Measurements from ENCODE around the gene KRT6C. TPM values are rescaled to one million over a fixed set of nuclear protein-coding genes. Genes with fewer than 3 reads are reported as not detected.
"Not testable (repeated sequence)": the region's sequence is repeated elsewhere in the genome, so short reads cannot be mapped to it uniquely, and the experiment has no call there.

KRT6C gene
- total RNA-seq, 2 experiments from 2014 or later: not detected

DNA sequence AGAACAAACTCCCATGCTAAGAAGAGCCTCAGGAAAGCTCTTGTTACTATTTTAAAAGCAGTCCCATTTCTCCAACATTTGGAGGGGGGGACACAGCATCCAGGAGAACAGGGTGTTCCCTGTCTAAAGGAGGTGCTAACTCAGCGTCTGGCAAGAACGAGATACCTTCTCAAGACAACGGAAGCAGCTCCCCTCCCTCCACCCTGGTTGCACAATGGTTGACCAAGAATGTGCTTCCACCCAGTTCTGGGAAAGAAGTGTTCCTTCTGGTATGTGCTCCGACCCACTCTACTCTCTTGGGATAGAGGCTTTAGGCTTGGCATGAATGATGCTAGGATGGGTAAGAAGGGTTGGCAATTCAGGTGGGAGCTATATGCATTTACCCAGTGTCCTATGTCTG, 20.9 kb upstream of the KRT6C start:
- Mint-ChIP-seq H3K4me1 (no peaks in the 10 kb centered on the region), H3K36me3 (no peaks in the 10 kb centered on the region), H3K4me3 (no peak overlapping the region), H3K9me3 (ENCODE audit: low read depth) (no peaks in the 10 kb centered on the region), H3K27me3 (peaks cover 45% of the 10 kb centered on the region), H3K27ac (no peak overlapping the region)
- ATAC-seq (no peak), DNase-seq (no peak)
- CTCF ChIA-PET: no interaction called here

DNA sequence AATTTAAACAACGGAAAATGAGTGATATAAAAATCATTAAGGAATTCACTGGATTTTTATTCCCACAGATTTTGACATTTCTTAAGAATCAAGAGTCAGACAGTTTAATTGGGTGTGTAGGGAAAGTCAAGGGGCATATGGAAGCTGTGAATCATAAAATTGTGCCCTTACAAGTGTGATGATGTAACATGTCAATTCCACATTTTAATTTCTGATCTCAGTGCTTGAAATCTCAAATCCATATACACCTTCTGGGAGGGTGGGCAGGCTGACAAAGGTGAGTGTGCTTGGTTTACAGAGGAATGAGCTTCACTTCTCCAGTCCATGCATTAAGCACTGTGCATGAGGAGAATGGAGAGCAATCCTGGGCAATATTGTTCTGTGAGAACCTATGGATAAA, 20.5 kb upstream of the KRT6C start:
- ATAC-seq (no peak), DNase-seq (no peak)
- CTCF ChIA-PET: no interaction called here
- no peak overlapping the region for H3K4me3 Mint-ChIP-seq
- H3K36me3 Mint-ChIP-seq: no peaks in the 10 kb centered on the region
- H3K9me3 Mint-ChIP-seq (ENCODE audit: low read depth): no peaks in the 10 kb centered on the region
- peaks cover 44% of the 10 kb centered on the region for H3K27me3 Mint-ChIP-seq
- H3K27ac Mint-ChIP-seq: no peak overlapping the region
- no peaks in the 10 kb centered on the region for H3K4me1 Mint-ChIP-seq

DNA sequence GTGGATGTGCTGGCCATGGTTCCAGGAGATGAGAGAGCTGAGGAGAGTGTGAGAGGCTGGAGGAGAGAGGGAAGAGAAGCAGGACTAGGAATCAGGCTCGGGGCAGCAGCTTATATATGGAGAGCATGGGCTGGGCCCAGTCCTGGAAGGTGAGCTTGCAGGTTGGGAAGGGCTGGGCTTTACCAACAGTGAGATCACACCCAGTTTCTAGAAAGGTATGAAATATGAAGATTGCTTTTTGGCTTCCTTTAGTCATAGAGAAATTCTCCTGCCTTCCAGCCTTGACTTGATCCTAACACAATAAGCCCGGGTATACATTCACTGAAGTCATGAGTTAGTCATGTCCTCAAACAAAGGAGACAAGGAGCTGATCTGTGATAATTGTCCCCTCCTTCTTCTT, 19.6 kb upstream of the KRT6C start, which contains the start of gene KRT6A:
Gene KRT6A (minus strand): TSS at position 86 of the 400 bp plus-strand sequence. CDS start 69 bp downstream, at position 17.
- Mint-ChIP-seq H3K36me3 (no peaks in the 10 kb centered on the region), H3K4me3 (no peak within 1 kb of the TSS), H3K27me3 (peaks cover 46% of the 10 kb centered on the region), H3K9me3 (ENCODE audit: low read depth) (no peaks in the 10 kb centered on the region), H3K27ac (no peak within 1 kb of the TSS), H3K4me1 (no peaks in the 10 kb centered on the region)
- ATAC-seq: no peak
- no peak for DNase-seq
- CTCF ChIA-PET: no interaction called here

DNA sequence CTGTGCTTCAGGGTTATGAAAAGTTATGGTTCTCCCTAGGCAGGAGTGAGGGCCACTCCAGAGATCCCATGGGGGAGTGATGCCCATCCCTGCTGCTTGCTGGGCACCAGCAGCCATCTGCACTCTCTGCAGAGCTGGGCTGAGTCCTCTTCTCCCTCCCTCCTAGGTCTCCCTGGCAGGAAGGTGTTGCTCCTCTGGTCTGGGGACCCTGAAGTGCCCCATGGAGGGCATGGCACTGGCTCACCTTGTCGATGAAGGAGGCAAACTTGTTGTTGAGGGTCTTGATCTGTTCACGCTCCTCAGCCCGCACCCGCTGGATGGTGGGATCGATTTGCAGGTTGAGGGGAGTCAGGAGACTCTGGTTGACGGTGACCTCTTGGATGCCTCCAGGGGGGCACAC, 18.8 kb upstream of the KRT6C start:
- H3K4me1 Mint-ChIP-seq; DNase-seq; H3K9me3 Mint-ChIP-seq (ENCODE audit: low read depth); CTCF ChIA-PET; H3K27ac Mint-ChIP-seq; H3K4me3 Mint-ChIP-seq; H3K36me3 Mint-ChIP-seq; ATAC-seq: not testable (repeated sequence)
- H3K27me3 Mint-ChIP-seq: peaks cover 43% of the 10 kb centered on the region

DNA sequence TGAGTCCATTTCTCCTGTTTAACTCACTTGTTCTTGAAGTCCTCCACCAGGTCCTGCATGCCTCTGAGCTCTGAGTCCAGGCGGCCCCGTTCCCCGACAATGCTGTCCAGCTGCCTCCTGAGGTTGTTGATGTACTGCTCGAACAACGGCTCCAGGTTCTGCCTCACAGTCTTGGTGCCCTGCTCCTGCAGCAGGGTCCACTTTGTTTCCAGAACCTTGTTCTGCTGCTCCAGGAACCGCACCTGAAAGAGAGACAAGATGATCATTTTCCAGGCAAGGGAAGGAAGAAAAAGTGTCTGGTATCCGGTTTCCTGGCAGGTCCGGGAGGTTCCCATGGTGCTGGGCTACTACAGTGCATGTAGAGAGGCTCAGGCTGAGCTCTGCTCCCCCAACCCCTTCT, 17.9 kb upstream of the KRT6C start:
- H3K27me3 Mint-ChIP-seq: peaks cover 46% of the 10 kb centered on the region
- H3K4me1 Mint-ChIP-seq; CTCF ChIA-PET; H3K9me3 Mint-ChIP-seq (ENCODE audit: low read depth); H3K27ac Mint-ChIP-seq; H3K36me3 Mint-ChIP-seq; DNase-seq; H3K4me3 Mint-ChIP-seq; ATAC-seq: not testable (repeated sequence)

DNA sequence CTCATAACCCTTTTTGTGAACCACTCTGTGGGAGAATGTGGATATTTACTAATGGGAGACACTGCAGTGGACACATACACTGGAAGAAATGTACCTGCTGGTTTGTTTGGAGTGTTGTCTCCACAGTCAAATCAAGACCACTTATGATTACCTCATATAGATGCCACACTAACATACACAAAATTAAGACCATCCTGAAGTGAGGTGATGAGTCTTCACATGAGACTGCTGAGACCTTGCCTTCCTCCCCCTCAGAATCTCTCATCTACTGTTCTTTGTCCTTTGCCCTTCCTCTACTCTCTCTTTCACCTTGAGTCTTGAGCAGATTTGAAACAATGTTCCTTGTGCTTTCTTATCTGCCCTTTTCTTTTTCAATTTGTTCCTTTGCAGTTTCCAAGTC, 15.1 kb upstream of the KRT6C start:
- no peak overlapping the region for H3K27ac Mint-ChIP-seq
- no peak for ATAC-seq

DNA sequence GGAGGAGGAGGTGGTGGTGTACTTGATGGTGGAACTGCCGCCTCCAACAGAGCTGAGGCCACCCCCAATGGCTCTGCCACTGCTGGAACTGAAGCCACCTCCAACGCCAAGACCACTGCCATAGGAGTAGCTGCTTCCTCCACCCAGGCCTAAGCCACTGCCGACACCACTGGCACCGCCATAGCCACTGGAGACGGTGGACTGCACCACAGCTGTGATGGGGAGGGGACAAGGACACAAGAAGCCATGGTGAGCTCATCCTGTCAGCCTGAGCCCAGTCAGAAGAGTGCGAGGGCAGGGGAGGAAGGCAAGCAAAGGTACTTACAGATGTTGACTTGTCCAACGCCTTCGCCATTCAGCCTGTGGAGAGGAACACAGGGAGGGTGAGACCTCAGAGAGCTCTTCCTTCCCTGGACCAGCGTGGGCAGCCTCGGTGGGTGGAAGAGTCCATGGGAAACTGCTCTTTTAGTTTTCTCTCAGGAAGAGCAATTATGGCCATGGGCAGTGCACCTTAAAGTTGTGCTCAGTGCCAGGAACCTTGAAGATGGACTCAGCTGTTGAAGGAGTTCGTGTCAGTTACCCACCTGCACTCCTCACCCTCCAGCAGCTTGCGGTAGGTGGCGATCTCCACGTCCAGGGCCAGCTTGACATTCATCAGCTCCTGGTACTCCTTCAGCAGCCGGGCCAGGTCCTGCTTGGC, 14.3 kb upstream of the KRT6C start:
- H3K36me3 Mint-ChIP-seq; H3K4me1 Mint-ChIP-seq; CTCF ChIA-PET; H3K27ac Mint-ChIP-seq; H3K4me3 Mint-ChIP-seq; H3K9me3 Mint-ChIP-seq (ENCODE audit: low read depth); ATAC-seq; DNase-seq: not testable (repeated sequence)
- peaks cover 55% of the 10 kb centered on the region for H3K27me3 Mint-ChIP-seq

More for the DNA sequence above, 15.1 kb upstream of the KRT6C start:
- no peaks in the 10 kb centered on the region for H3K36me3 Mint-ChIP-seq
- H3K4me1 Mint-ChIP-seq: no peaks in the 10 kb centered on the region
- H3K4me3 Mint-ChIP-seq: no peak overlapping the region
- DNase-seq: no peak
- CTCF ChIA-PET: no interaction called here
- peaks cover 52% of the 10 kb centered on the region for H3K27me3 Mint-ChIP-seq
- no peaks in the 10 kb centered on the region for H3K9me3 Mint-ChIP-seq (ENCODE audit: low read depth)

DNA sequence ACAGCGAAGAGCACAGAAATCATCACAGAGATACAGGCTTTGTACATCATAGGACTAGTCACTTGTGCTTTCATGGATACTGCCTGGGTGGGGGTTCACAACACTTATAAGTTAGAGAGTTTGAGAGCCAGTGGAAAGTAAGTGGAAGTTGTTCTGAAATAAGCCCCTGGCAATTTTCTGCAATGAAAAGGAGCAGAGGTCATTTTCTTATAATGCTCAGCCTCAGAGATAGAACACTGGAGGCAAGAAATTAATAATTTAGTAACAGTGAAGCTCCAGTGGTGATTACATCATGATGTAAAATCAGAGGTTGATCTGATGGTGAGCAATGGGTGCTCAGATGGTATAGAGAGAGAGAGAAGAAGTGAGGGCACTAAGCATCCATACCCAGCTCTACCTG, 13.6 kb upstream of the KRT6C start:
- DNase-seq (no peak), ATAC-seq (no peak)
- H3K9me3 Mint-ChIP-seq (ENCODE audit: low read depth): no peaks in the 10 kb centered on the region
- CTCF ChIA-PET: no interaction called here
- H3K4me3 Mint-ChIP-seq: no peak overlapping the region
- H3K27ac Mint-ChIP-seq: no peak overlapping the region
- H3K36me3 Mint-ChIP-seq: no peaks in the 10 kb centered on the region
- H3K27me3 Mint-ChIP-seq: peaks cover 57% of the 10 kb centered on the region
- no peaks in the 10 kb centered on the region for H3K4me1 Mint-ChIP-seq

DNA sequence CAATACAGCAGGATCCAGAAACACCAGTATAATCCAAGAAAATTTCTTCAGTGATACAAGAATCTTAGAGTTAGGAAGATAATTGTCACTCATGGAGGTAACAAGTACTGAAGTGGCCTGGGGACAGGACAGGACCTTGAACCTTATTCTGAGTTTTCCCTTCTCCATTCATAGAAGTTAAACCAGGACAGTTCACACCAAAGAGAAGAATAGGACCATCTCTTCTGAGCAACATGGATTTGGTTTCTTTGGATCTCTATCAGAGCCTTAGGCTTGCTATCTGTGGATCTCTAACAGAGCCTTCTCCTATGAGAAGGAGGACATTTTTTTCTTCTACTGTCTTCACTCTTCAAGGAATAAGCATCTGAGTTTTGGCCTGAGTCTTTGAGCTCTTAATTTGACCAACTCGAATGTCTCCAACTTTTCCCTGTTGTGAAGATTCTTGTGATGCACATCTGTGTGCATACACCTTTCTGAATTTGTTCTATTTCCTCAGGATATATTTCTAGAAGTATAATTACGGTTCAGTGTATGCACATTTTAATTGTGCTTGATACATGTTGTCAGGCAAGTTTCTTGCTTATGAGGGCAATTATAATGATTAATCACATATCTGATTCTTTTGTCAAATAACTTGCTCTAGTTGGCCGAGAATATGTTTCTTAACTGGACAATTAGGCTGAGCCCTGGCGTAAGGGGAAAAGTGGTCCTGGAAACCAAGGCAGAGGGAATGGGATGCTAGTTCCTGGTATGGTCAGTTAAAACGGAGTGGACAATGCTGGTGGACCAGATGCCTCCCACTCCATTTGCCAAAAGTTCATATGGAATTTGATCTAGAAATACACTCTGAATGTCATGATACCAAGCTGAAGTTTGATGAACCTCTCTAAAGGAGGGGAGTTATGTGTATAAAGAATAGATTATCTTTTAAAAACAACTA, 12.8 kb upstream of the KRT6C start:
- H3K9me3 Mint-ChIP-seq (ENCODE audit: low read depth): no peaks in the 10 kb centered on the region
- no peak overlapping the region for H3K4me3 Mint-ChIP-seq
- CTCF ChIA-PET: no interaction called here
- DNase-seq (no peak), ATAC-seq (no peak)
- peaks cover 54% of the 10 kb centered on the region for H3K27me3 Mint-ChIP-seq
- H3K27ac Mint-ChIP-seq: no peak overlapping the region
- no peaks in the 10 kb centered on the region for H3K4me1 Mint-ChIP-seq
- no peaks in the 10 kb centered on the region for H3K36me3 Mint-ChIP-seq

DNA sequence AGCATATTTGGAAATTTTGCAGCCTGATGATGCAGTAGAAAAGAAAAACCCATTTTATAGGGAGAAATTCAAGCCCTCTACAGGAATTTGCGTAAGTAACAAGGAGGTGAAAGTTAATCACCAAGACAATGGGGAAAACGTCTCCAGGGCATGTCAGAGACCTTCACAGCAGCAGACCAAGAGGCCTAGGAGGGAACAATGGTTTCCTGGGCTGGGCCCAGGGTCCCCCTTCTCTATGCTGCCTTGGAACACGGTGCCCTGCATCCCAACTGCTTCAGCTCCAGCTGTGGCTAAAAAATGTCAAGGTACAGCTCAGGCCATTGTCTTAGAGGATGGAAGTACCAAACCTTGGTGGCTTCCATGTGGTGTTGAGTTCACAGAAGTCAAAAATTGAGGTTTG, 6.5 kb upstream of the KRT6C start:
- H3K4me1 Mint-ChIP-seq: no peaks in the 10 kb centered on the region
- no peak overlapping the region for H3K4me3 Mint-ChIP-seq
- DNase-seq (no peak), ATAC-seq (no peak)
- H3K9me3 Mint-ChIP-seq (ENCODE audit: low read depth): no peaks in the 10 kb centered on the region
- no peaks in the 10 kb centered on the region for H3K36me3 Mint-ChIP-seq
- CTCF ChIA-PET: no interaction called here
- no peak overlapping the region for H3K27ac Mint-ChIP-seq
- H3K27me3 Mint-ChIP-seq: peaks cover 59% of the 10 kb centered on the region

DNA sequence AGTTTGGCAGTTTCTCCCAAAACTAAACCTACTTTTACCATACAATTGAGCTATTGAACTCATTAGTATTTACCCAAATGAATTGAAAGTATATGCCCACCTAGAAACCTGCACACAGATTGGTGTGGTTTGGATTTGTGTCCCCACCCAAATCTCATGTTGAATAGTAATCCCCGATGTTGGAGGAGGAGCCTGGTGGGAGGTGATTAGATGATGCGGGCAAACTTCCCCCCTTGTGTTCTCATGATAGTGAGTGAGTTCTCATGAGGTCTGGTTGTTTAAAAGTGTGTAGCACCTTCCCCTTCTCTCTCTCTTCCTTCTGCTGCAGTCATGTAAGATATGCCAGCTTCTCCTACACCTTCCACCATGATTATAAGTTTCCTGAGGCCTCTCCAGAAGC, 4.0 kb upstream of the KRT6C start:
- Mint-ChIP-seq H3K27me3 (peaks cover 35% of the 10 kb centered on the region), H3K4me3 (no peak overlapping the region), H3K4me1 (no peaks in the 10 kb centered on the region), H3K36me3 (no peaks in the 10 kb centered on the region), H3K9me3 (ENCODE audit: low read depth) (no peaks in the 10 kb centered on the region), H3K27ac (no peak overlapping the region)
- ATAC-seq: no peak
- CTCF ChIA-PET: interaction anchor here (1.1 kb wide), 1 partner anchor 407 kb away, joined by 3 read pairs; no protein-coding TSS in a partner anchor
- DNase-seq: no peak

DNA sequence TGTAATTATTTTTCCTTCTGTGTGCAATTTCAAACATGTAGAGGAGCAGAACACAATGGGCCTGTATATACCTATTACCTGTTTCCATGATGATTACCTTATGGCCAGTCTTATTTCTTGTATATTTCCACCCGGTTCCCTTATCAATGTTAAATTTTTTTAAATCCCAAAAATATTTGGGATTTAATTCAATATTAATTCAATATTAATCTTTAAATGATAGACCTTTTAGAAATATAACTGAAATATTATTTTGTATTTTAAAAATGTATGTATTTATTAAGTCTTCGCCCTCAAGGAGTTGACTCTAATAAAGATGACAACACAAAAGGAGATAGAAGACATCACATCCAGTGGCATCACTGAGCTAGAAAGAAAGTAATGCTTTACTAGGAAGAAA, 607 bp upstream of the KRT6C start:
- Mint-ChIP-seq H3K4me3 (no peak overlapping the region), H3K27me3 (peaks cover 23% of the 10 kb centered on the region), H3K9me3 (ENCODE audit: low read depth) (no peaks in the 10 kb centered on the region), H3K36me3 (no peaks in the 10 kb centered on the region), H3K4me1 (no peaks in the 10 kb centered on the region), H3K27ac (no peak overlapping the region)
- CTCF ChIA-PET: no interaction called here
- DNase-seq: no peak
- no peak for ATAC-seq

DNA sequence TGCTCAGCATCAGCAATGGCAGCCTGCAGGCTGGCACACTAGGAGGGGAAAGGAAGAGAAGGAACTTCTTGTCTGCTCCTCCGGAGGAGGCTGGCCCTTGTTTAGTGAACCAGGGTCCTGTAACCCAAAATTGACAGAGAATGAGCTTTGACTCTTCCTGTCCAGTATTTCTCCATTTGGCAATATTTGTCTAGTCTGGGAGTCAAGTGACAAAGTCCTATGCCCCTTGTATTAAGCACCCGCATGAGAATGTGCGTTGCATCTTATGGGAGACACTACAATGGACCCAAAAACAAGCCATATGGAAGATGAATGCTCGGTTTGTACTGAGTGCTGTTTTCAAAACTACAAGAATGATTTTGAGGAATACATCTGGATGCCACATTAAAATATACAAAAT, 3.8 kb downstream of the KRT6C start:
- H3K27me3 Mint-ChIP-seq: peaks cover 6% of the 10 kb centered on the region
- CTCF ChIA-PET: no interaction called here

DNA sequence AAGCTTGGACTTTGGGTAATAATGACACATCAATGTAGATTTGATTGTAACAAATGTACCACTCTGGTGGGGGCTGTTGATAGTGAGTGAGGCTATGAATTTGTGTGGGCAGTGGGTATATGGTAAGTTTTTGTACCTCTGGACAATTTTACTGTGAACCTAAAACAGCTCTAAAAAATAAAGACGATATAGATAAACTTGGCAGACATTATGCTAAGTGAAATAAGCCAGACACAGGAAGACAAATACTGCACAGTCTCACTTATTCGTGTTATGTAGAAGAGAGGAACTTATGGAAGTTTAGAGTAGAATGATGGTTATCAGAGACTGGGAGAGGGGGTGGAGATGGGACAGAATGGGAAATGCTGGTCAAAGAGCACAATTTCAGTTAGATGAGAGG, 8.7 kb downstream of the KRT6C start:
- no peaks in the 10 kb centered on the region for H3K36me3 Mint-ChIP-seq
- peaks cover 37% of the 10 kb centered on the region for H3K27me3 Mint-ChIP-seq
- ATAC-seq (no peak), DNase-seq (no peak)
- no peak overlapping the region for H3K27ac Mint-ChIP-seq
- CTCF ChIA-PET: interaction anchor here (0.7 kb wide), 1 partner anchor 415 kb away, joined by 3 read pairs; no protein-coding TSS in a partner anchor
- H3K4me1 Mint-ChIP-seq: no peaks in the 10 kb centered on the region
- no peaks in the 10 kb centered on the region for H3K9me3 Mint-ChIP-seq (ENCODE audit: low read depth)
- H3K4me3 Mint-ChIP-seq: no peak overlapping the region

More for the DNA sequence above, 3.8 kb downstream of the KRT6C start:
- no peaks in the 10 kb centered on the region for H3K9me3 Mint-ChIP-seq (ENCODE audit: low read depth)
- no peaks in the 10 kb centered on the region for H3K36me3 Mint-ChIP-seq
- no peak overlapping the region for H3K27ac Mint-ChIP-seq
- H3K4me3 Mint-ChIP-seq: no peak overlapping the region
- no peak for ATAC-seq
- no peaks in the 10 kb centered on the region for H3K4me1 Mint-ChIP-seq
- DNase-seq: no peak
